Mucosa of descending colon (tissue), 3 donors: Measurements from ENCODE around the gene CHEK2. TPM values are rescaled to one million over a fixed set of nuclear protein-coding genes. Genes with fewer than 3 reads are reported as not detected.
"Not testable (repeated sequence)": the region's sequence is repeated elsewhere in the genome, so short reads cannot be mapped to it uniquely, and the experiment has no call there.

Experiments used
- ATAC-seq: fragments of 200-7000 bp; cut with Tn5 transposase; one replicate; pipeline ENCODE4 v1.9.1; 2020; ENCODE audit warnings: mild to moderate bottlenecking, moderate library complexity
- DNase-seq, 3 donors: peaks; one replicate each; pipeline ENCODE4 v3.0.0-alpha.2; 2020
- H3K36me3 ChIP-seq: fragments of 200-600 bp; one replicate; pipeline ENCODE4 v1.8.0; 2021; ENCODE audit warnings: low read depth, mild to moderate bottlenecking
- H3K4me1 ChIP-seq: fragments of 200-600 bp; one replicate; pipeline ENCODE4 v1.8.0; 2021; ENCODE audit warnings: low read depth, mild to moderate bottlenecking
- H3K4me3 ChIP-seq: fragments of 200-600 bp; one replicate; pipeline ENCODE4 v1.8.0; 2021; ENCODE audit warnings: mild to moderate bottlenecking
- H3K9me3 ChIP-seq: fragments of 200-600 bp; one replicate; pipeline ENCODE4 v1.8.0; 2021; ENCODE audit warnings: mild to moderate bottlenecking
- CTCF ChIP-seq: fragments of 200-600 bp; IDR thresholded peaks from one replicate; pipeline ENCODE4 v1.8.0; 2022; ENCODE audit warnings: antibody characterized with exemption, mild to moderate bottlenecking
- intact Hi-C, 2 donors: fragments of 100-400 bp; cut with DNase I in 1 of 2; cut with micrococcal nuclease in 1 of 2; formaldehyde crosslinking; loops; one replicate each; pipeline versions ENCODE4 v1.11.0 to v1.11.1; 2022; cut with DNase I, micrococcal nuclease
- total RNA-seq, 3 donors: library from RNA; stranded (reverse); fragmentation: NEBNext Ultra II Directional in 2 of 3; extraction: Animal tissue kit (Norgen Biotek cat#: 25700) in 2 of 3; gene quantifications; one replicate each; pipeline versions ENCODE4 v1.2.1 to v1.2.4, GENCODE V29; 2021 to 2023
- donor health status: DM: no; HTN: no; CAD: no; lungs with moderate emphysema.
- donor health status: DM: no; HTN: no; CAD: no.
- donor health status: DM: no; HTN: yes; CAD: no.

The CHEK2 gene
- total RNA-seq, 3 donors from 2014 or later = 15.8 to 21.1 (median 19.5) TPM

DNA sequence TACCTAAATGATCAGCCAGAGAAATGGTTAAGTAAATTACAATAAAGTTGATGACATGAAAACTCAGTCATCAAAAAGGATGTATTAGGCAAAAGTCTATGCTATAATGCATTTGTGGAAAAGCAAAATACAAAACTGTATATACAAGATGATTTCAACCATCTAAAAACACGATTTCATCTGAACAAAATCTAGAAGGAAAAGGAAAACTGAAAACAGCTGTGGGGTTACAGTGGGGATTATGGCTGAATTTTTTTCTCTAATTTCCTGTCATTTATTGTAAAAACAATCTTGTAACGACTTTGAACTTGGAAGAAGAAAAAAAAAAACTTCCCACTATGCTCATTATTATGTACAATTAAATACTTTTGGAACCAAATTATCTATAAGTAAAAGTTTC lies 30.3 kb downstream of the CHEK2 start:
- ATAC-seq (no peak), DNase-seq (no peak)
- intact Hi-C loops = no loop called here
- H3K36me3 ChIP-seq = no peaks in the 10 kb centered on the region
- TF ChIP-seq CTCF = no peak
- no peaks in the 10 kb centered on the region for H3K9me3 ChIP-seq
- no peak overlapping the region for H3K4me3 ChIP-seq
- H3K4me1 ChIP-seq = no peaks in the 10 kb centered on the region

DNA sequence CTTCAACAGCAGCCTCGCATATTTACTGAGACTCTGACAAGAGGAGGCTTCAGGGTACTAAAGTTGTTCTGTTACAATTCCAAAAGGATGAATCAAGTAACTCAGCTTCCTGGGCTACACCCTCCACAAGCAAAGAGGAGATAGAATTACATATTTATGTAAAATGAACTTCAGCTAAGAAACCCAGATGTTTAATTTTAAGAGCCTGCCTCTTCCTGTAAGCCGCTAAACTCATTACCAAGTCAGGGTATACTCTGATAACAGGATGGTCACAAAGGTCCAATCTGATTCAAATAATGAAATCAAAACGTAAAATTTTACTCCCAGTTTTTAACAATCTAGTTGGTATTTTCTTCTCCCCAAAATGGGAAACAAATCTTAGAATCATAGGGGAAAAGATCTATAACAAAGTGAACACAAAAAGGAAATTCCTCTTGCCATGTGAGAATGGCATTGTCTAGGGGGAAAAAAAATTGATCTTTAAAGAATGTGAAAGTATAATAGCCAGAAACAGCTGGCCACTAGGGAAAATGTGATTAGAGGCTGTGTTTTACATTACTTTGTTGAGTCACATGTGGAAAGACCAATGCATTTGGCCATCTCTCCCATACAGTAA lies 30.9 kb downstream of the CHEK2 start:
- Histone ChIP-seq H3K9me3 (no peaks in the 10 kb centered on the region), H3K4me3 (no peak overlapping the region), H3K36me3 (no peaks in the 10 kb centered on the region), H3K4me1 (no peaks in the 10 kb centered on the region)
- ATAC-seq (no peak), DNase-seq (no peak)
- TF ChIP-seq CTCF = no peak
- intact Hi-C loops = no loop called here

DNA sequence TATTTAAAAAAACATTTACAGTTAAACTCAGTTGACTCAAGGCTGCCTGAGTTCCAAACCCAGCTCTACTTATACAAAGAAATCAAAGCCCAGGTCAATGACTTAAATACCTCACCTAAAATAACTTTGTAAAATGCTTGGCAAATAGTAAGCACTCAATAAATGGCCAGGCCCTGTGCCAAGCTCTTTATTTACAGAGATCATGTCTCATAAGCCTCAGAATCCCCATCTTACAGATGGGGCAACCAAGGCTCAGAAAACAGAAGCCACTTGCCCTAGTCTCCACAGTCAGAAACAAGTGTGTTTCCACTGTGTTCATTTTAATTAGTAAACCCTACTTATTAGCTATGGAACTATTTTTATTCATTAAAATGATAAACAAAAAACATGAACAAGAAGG lies 31.5 kb downstream of the CHEK2 start:
- Histone ChIP-seq H3K4me3 (no peak overlapping the region), H3K36me3 (no peaks in the 10 kb centered on the region), H3K9me3 (no peaks in the 10 kb centered on the region), H3K4me1 (no peaks in the 10 kb centered on the region)
- no peak for TF ChIP-seq CTCF
- ATAC-seq (no peak), DNase-seq (no peak)
- intact Hi-C loops = no loop called here

GRCh38 chr22:28706845-28707244 lies 34.8 kb downstream of the CHEK2 start:
- no peak for ATAC-seq
- intact Hi-C loops = no loop called here

DNA sequence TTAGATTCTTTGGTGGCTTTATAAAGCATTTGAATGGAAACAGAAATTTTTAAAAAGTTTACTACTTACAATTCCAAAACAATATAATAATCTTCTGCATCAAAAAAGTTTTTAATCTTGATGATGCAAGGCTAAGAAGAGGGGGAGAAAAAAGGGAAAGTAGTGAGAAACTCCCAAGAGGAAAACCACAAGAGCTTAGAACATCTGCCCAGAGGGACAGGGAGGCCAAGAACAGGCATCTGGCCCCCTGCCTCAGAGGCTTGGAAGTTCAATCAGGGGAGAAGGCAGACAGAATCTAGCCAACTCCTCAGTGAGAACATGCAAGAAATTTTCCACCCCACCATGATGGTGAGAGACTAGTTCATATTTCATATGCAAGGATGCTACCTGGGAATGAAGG lies 38.2 kb downstream of the CHEK2 start:
- Histone ChIP-seq H3K9me3 (no peaks in the 10 kb centered on the region), H3K36me3 (no peaks in the 10 kb centered on the region), H3K4me1 (no peaks in the 10 kb centered on the region), H3K4me3 (no peak overlapping the region)
- ATAC-seq (no peak), DNase-seq (no peak)
- no peak for TF ChIP-seq CTCF
- intact Hi-C loops = no loop called here

More at GRCh38 chr22:28706845-28707244, 34.8 kb downstream of the CHEK2 start:
- Histone ChIP-seq H3K4me1 (no peaks in the 10 kb centered on the region), H3K36me3 (no peaks in the 10 kb centered on the region), H3K9me3 (no peaks in the 10 kb centered on the region), H3K4me3 (no peak overlapping the region)
- no peak for TF ChIP-seq CTCF
- no peak for DNase-seq

GRCh38 chr22:28702891-28703290 lies 38.7 kb downstream of the CHEK2 start:
- Histone ChIP-seq H3K36me3 (no peaks in the 10 kb centered on the region), H3K9me3 (no peaks in the 10 kb centered on the region), H3K4me1 (no peaks in the 10 kb centered on the region), H3K4me3 (no peak overlapping the region)
- ATAC-seq (no peak), DNase-seq (no peak)
- TF ChIP-seq CTCF = no peak
- intact Hi-C loops = no loop called here

DNA sequence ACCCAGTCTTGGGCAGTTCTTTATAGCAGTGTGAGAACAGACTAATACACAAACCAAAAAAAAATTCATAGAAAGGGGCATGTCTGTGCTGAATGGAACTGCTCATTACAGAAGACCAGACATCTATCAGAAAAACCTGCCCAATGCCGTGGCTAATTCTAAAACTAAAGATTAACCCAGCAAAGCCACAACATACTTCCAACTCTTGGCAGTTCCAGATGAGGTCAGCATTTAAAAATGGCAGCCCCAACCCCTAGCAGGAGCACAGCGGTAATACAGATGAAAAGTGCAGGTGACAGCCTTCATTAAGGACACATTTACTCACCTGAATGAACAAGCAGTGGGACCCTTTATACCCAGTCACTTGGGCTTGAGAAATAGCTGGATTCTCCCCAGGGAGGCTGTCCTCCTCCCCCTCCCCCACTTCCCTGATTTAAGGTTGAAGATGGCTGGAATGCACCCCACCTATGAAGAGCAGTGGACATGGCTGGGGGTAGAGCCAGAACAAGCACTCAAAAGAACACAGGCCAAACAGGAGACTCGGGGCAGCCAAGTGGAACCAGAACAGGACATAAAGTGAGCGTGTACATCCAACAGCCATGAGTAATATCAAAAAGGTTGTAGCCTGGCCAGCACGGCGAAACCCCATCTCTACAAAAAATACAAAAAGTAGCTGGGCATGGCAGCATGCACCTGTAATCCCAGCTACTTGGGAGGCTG lies 48.4 kb downstream of the CHEK2 start:
- DNase-seq, H3K36me3 ChIP-seq, ATAC-seq, intact Hi-C loops, H3K9me3 ChIP-seq, H3K4me1 ChIP-seq, H3K4me3 ChIP-seq: not testable (repeated sequence)

- H3K4me1 ChIP-seq, ATAC-seq, H3K36me3 ChIP-seq, H3K4me3 ChIP-seq, DNase-seq, intact Hi-C loops, H3K9me3 ChIP-seq: not testable (repeated sequence)
Measured at GRCh38 chr22:28689796-28690195, 51.8 kb downstream of the CHEK2 start.
